GM12878 (cell line): ENCODE data around the gene AQP5. TPM values are rescaled to one million over a fixed set of nuclear protein-coding genes. Genes with fewer than 3 reads are reported as not detected.

Experiments used
- ATAC-seq: fragments of 200-7000 bp; cut with Tn5 transposase; 3 replicates; pipeline ENCODE4 v1.9.1; 2020; ENCODE audit warnings: mild to moderate bottlenecking, moderate library complexity
- BruUV-seq: library from RNA; stranded (reverse); fragments of 400-500 nt; replicated peaks from 2 replicates; lab custom pipeline; 2021; lab: Mats Ljungman, UMichigan
- CTCF ChIA-PET: fragments of 300-600 bp; sonication (Branson Sonifier 250); formaldehyde crosslinking; extraction: SDS; loops from one replicate; lab custom pipeline; 2021; ENCODE audit warnings: inconsistent platforms; lab: Yijun Ruan, JAX
- POLR2A ChIA-PET: fragments of 350-600 bp; formaldehyde crosslinking; extraction: SDS; loops from one replicate; lab custom pipeline; 2021; ENCODE audit warnings: inconsistent platforms; lab: Charles Lee
- RAD21 ChIA-PET: fragments of 300-600 bp; sonication (Branson Sonifier 250); formaldehyde crosslinking; loops from one replicate; lab custom pipeline; 2023; ENCODE audit warnings: antibody characterized with exemption; ENCODE audit not compliant: unreplicated experiment; lab: Charles Lee
- SMC1A ChIA-PET: fragments of 300-600 bp; sonication (Branson Sonifier 250); formaldehyde crosslinking; loops from one replicate; lab custom pipeline; 2023; ENCODE audit not compliant: unreplicated experiment, uncharacterized antibody; lab: Charles Lee
- DNase-seq: peaks from one replicate; pipeline ENCODE4 v3.0.0-alpha.2; 2011; ENCODE audit warnings: low read depth, low spot score
- FAIRE-seq: peaks from 3 replicates; lab custom pipeline; 2011; peaks lifted over from hg19 to GRCh38; lab: Jason Lieb, UNC
- H2AFZ ChIP-seq: 2 replicates; pipeline ENCODE4 v1.6.0; 2011; ENCODE audit warnings: low read depth, low read length, control low read depth; ENCODE audit not compliant: control insufficient read depth
- H3K27ac ChIP-seq: 2 replicates; pipeline ENCODE4 v1.5.1; 2011; ENCODE audit warnings: control low read depth; ENCODE audit not compliant: control insufficient read depth, insufficient read depth
- H3K27me3 ChIP-seq, 2 experiments: replicated peaks in 1 of 2; 2 replicates each; pipeline versions ENCODE4 v1.6.0 to v1.6.1; 2011; ENCODE audit warnings: low read length in 1 of 2; ENCODE audit not compliant: control insufficient read depth in 2 of 2, insufficient read depth in 2 of 2
- H3K36me3 ChIP-seq, 2 experiments: 2 replicates each; pipeline ENCODE4 v1.5.1; 2011; ENCODE audit warnings: low read length in 1 of 2; ENCODE audit not compliant: control insufficient read depth in 2 of 2, insufficient read depth in 2 of 2
- H3K4me1 ChIP-seq: 2 replicates; pipeline ENCODE4 v1.6.1; 2011; ENCODE audit warnings: mild to moderate bottlenecking, low read length, moderate library complexity, mixed read lengths; ENCODE audit not compliant: control insufficient read depth, insufficient read depth
- H3K4me2 ChIP-seq: 2 replicates; pipeline ENCODE4 v1.6.0; 2011; ENCODE audit warnings: control low read depth; ENCODE audit not compliant: control insufficient read depth, insufficient read depth
- H3K4me3 ChIP-seq: fragments of 200-600 bp; sonication (generic); 2 replicates; pipeline ENCODE4 v1.5.1; 2016
- H3K79me2 ChIP-seq: 2 replicates; pipeline ENCODE4 v1.6.0; 2011; ENCODE audit warnings: low read length; ENCODE audit not compliant: control insufficient read depth, insufficient read depth
- H3K9ac ChIP-seq: 2 replicates; pipeline ENCODE4 v1.8.0; 2011; ENCODE audit warnings: low read length, control low read depth, mixed read lengths; ENCODE audit not compliant: control insufficient read depth, insufficient read depth
- H3K9me3 ChIP-seq: replicated peaks from 3 replicates; pipeline ENCODE4 v1.5.1; 2011; ENCODE audit warnings: mild to moderate bottlenecking, low read length; ENCODE audit not compliant: control insufficient read depth, insufficient read depth
- H4K20me1 ChIP-seq: 2 replicates; pipeline ENCODE4 v1.6.0; 2011; ENCODE audit not compliant: control insufficient read depth, insufficient read depth
- ATF7 ChIP-seq: fragments of 450-650 bp; IDR thresholded peaks from 2 replicates; pipeline ENCODE4 v1.6.1; 2016; ENCODE audit warnings: low read depth, mild to moderate bottlenecking
- CREM ChIP-seq: IDR thresholded peaks from 2 replicates; pipeline ENCODE4 v1.6.1; 2014; ENCODE audit warnings: antibody characterized with exemption, low read depth
- DPF2 ChIP-seq: fragments of 450-650 bp; IDR thresholded peaks from 2 replicates; pipeline ENCODE4 v1.6.1; 2017; ENCODE audit warnings: mild to moderate bottlenecking
- ELK1 ChIP-seq: IDR thresholded peaks from 2 replicates; pipeline ENCODE4 v1.6.1; 2012; ENCODE audit warnings: low read depth, low read length, improper control_type of control experiment
- FOXM1 ChIP-seq: IDR thresholded peaks from 2 replicates; pipeline ENCODE4 v1.6.1; 2012; ENCODE audit warnings: low read depth, mild to moderate bottlenecking, inconsistent platforms, low read length, moderate library complexity
- HCFC1 ChIP-seq: fragments of 150-350 bp; IDR thresholded peaks from 2 replicates; pipeline ENCODE4 v1.6.1; 2014; ENCODE audit warnings: low read length
- JUNB ChIP-seq: IDR thresholded peaks from 2 replicates; pipeline ENCODE4 v1.6.1; 2016; ENCODE audit warnings: antibody characterized with exemption, mild to moderate bottlenecking
- JUND ChIP-seq: IDR thresholded peaks from 2 replicates; pipeline ENCODE4 v1.6.1; 2012; ENCODE audit warnings: low read depth, mild to moderate bottlenecking, low read length, improper control_type of control experiment, moderate library complexity
- MEF2A ChIP-seq: IDR thresholded peaks from 2 replicates; pipeline ENCODE4 v1.6.1; 2011; ENCODE audit warnings: low read depth, mild to moderate bottlenecking, low read length, moderate library complexity; ENCODE audit not compliant: insufficient read depth
- PAX5 ChIP-seq: IDR thresholded peaks from 2 replicates; pipeline ENCODE4 v1.6.1; 2011; ENCODE audit warnings: low read depth, low read length, borderline replicate concordance
- PAX8 ChIP-seq: fragments of 450-650 bp; IDR thresholded peaks from 2 replicates; pipeline ENCODE4 v1.6.1; 2017; ENCODE audit warnings: mild to moderate bottlenecking, moderate library complexity
- POU2F2 ChIP-seq: IDR thresholded peaks from 3 replicates; pipeline ENCODE4 v1.6.1; 2011; ENCODE audit warnings: low read depth, mild to moderate bottlenecking, low read length, borderline replicate concordance
- SKIL ChIP-seq: fragments of 450-650 bp; IDR thresholded peaks from 2 replicates; pipeline ENCODE4 v1.6.1; 2017; ENCODE audit warnings: mild to moderate bottlenecking, low read depth, inconsistent platforms; ENCODE audit not compliant: poor library complexity, severe bottlenecking
- WRNIP1 ChIP-seq: IDR thresholded peaks from 2 replicates; pipeline ENCODE4 v1.6.1; 2011; ENCODE audit warnings: low read depth, low read length, improper control_type of control experiment, borderline replicate concordance
- WGBS: methylation state at CpG from one replicate; pipeline ENCODE4 v1.1.6; 2016; ENCODE audit warnings: low lambda C conversion rate; ENCODE audit not compliant: insufficient replicate concordance, insufficient coverage; ENCODE audit errors: missing lambda C conversion rate; 5-methylcytosine and 5-hydroxymethylcytosine counted together
- in situ Hi-C: fragments of 300-500 bp; cut with MboI; formaldehyde crosslinking; loops from 9 replicates; pipeline ENCODE4 v1.14.3; 2018; ENCODE audit warnings: mixed read lengths
- intact Hi-C: fragments of 100-400 bp; cut with micrococcal nuclease; formaldehyde crosslinking; loops from one replicate; pipeline ENCODE4 v1.14.2; 2022; ENCODE audit not compliant: unreplicated experiment
- polyA plus RNA-seq, 11 experiments: library from polyadenylated mRNA; depleted of rRNA in 4 of 11; unstranded in 6 of 11; stranded (reverse) in 5 of 11; fragments of >200 nt; fragmentation: Nextera tagmentation in 4 of 11; fragmentation: Illumina TruSeq in 1 of 11; extraction: Ambion mirVana in 4 of 11; extraction: Trizol in 1 of 11; gene quantifications; 1 replicate in 1 of 11; 2 replicates in 10 of 11; pipeline versions ENCODE4 v1.2.1 to v1.2.3, GENCODE V29; 2011 to 2016; ENCODE audit warnings: inconsistent platforms in 2 of 11, missing spikeins in 2 of 11, low read depth in 1 of 11
- total RNA-seq, 4 experiments: library from RNA; depleted of rRNA in 3 of 4; stranded (reverse); fragments of >200 nt in 3 of 4; fragmentation: Illumina TruSeq in 1 of 4; extraction: Trizol in 1 of 4; gene quantifications; 2 replicates each; pipeline versions ENCODE4 v1.2.1 to v1.2.3, GENCODE V29; 2013 to 2021

AQP5 gene
- total and polyA plus RNA-seq, 10 of the 15 experiments (the other 5 are each of a cell fraction or from before 2014, with no cell fraction given) = not detected

- H3K4me3 ChIP-seq = no peak overlapping the region
- no peaks in the 10 kb centered on the region for H4K20me1 ChIP-seq
- H3K9ac ChIP-seq = no peak overlapping the region
- FAIRE-seq (no peak), ATAC-seq (no peak), DNase-seq (no peak)
- no peak for TF ChIP-seq WRNIP1
- no peak for TF ChIP-seq PAX5
- TF ChIP-seq JUND = no peak
- TF ChIP-seq HCFC1 = no peak
- TF ChIP-seq CREM = no peak
- TF ChIP-seq ATF7 = no peak
- no peak for TF ChIP-seq ELK1
- TF ChIP-seq DPF2 = no peak
- no peak for TF ChIP-seq PAX8
- no peak for TF ChIP-seq SKIL
- no peak for TF ChIP-seq POU2F2
- no peak for TF ChIP-seq JUNB
- TF ChIP-seq FOXM1 = no peak
- no peak for TF ChIP-seq MEF2A
- WGBS = 14% methylated on average over 3 of the region's 3 CpGs
- H3K27me3 ChIP-seq = peaks cover 6 to 7% of the 10 kb centered on the region in 2 experiments; a peak in 3 of 4 replicates
- in situ Hi-C loops (no loop called here), intact Hi-C loops (no loop called here)
- no peak overlapping the region for H2AFZ ChIP-seq
- H3K27ac ChIP-seq = no peak overlapping the region
- H3K36me3 ChIP-seq = no peaks in the 10 kb centered on the region
- no peaks in the 10 kb centered on the region for H3K79me2 ChIP-seq
- H3K4me1 ChIP-seq = no peaks in the 10 kb centered on the region
- ChIA-PET SMC1A (no interaction called here), POLR2A (no interaction called here), CTCF (interaction anchor here (2.1 kb wide), 1 partner anchor 17 kb away, joined by 13 read pairs; no protein-coding TSS in a partner anchor), RAD21 (no interaction called here)
- no peak overlapping the region for H3K4me2 ChIP-seq
- no TSS peak for BruUV-seq
- no peaks in the 10 kb centered on the region for H3K9me3 ChIP-seq
Measured at GRCh38 chr12:49949866-49950265, 11.8 kb upstream of the AQP5 start.
